KMS-11 (cell line): ENCODE data around the gene KLF11.

Experiments used
- H2AFZ ChIP-seq: fragments of 200-600 bp; sonication (generic); 2 replicates; pipeline ENCODE4 v1.6.1; 2016; ENCODE audit warnings: antibody characterized with exemption, mixed run types, low read depth
- H3K27ac ChIP-seq: fragments of 200-600 bp; sonication (generic); 2 replicates; pipeline ENCODE4 v1.6.1; 2016; ENCODE audit warnings: mild to moderate bottlenecking, mixed run types
- H3K27me3 ChIP-seq: fragments of 200-600 bp; sonication (generic); 2 replicates; pipeline ENCODE4 v1.6.1; 2017; ENCODE audit warnings: mild to moderate bottlenecking, low read depth, mixed run types, moderate library complexity; ENCODE audit not compliant: insufficient read depth
- H3K36me3 ChIP-seq: fragments of 200-600 bp; sonication (generic); 2 replicates; pipeline ENCODE4 v1.6.1; 2017; ENCODE audit warnings: mild to moderate bottlenecking, mixed run types; ENCODE audit not compliant: insufficient read depth
- H3K4me1 ChIP-seq: fragments of 200-600 bp; sonication (generic); 2 replicates; pipeline ENCODE4 v1.6.1; 2016; ENCODE audit warnings: mild to moderate bottlenecking, low read depth, mixed run types; ENCODE audit not compliant: poor library complexity, severe bottlenecking
- H3K4me2 ChIP-seq: fragments of 200-600 bp; sonication (generic); 2 replicates; pipeline ENCODE4 v1.7.0; 2016; ENCODE audit warnings: mild to moderate bottlenecking, mixed run types
- H3K4me3 ChIP-seq: fragments of 200-600 bp; sonication (generic); IDR thresholded peaks from 2 replicates; pipeline ENCODE4 v1.6.1; 2017; ENCODE audit warnings: low read depth, low read length, mixed read lengths; ENCODE audit not compliant: insufficient read depth
- H3K79me2 ChIP-seq: fragments of 200-600 bp; sonication (generic); 2 replicates; pipeline ENCODE4 v1.6.1; 2016; ENCODE audit warnings: low read depth, mixed run types; ENCODE audit not compliant: insufficient read depth
- H3K9ac ChIP-seq: fragments of 200-600 bp; sonication (generic); 2 replicates; pipeline ENCODE4 v1.6.1; 2016; ENCODE audit warnings: mild to moderate bottlenecking, mixed run types
- H4K20me1 ChIP-seq: fragments of 200-600 bp; sonication (generic); 2 replicates; pipeline ENCODE4 v1.6.1; 2016; ENCODE audit warnings: mild to moderate bottlenecking, mixed run types; ENCODE audit not compliant: insufficient read depth
- TF ChIP-seq, protein P1 (sequence below): fragments of 200-600 bp; sonication (generic); conservative IDR thresholded peaks from 2 replicates; pipeline ENCODE4 v1.6.1; 2017; ENCODE audit warnings: low read depth, mild to moderate bottlenecking, antibody characterized with exemption, low read length, moderate library complexity, mixed read lengths

The KLF11 gene

DNA sequence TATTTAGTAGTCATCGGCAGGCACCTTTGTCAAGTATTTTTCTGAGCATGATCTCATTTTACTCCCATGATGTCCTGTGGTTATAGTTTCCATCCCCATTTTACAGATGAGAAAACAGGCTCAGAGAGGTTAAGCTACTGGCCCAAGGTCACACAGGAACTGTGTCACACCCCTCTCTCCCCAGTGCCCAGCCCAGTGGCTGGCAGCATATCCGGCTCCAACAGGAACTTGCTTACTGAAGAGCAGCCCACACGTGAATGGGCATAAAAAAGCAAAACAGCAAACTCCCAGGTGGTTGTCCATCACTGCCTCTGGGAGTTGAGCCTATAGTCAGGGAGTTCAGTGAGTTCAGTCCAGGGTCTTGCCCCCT, 8.3 kb upstream of the KLF11 start:
- TF ChIP-seq, protein P1, sequence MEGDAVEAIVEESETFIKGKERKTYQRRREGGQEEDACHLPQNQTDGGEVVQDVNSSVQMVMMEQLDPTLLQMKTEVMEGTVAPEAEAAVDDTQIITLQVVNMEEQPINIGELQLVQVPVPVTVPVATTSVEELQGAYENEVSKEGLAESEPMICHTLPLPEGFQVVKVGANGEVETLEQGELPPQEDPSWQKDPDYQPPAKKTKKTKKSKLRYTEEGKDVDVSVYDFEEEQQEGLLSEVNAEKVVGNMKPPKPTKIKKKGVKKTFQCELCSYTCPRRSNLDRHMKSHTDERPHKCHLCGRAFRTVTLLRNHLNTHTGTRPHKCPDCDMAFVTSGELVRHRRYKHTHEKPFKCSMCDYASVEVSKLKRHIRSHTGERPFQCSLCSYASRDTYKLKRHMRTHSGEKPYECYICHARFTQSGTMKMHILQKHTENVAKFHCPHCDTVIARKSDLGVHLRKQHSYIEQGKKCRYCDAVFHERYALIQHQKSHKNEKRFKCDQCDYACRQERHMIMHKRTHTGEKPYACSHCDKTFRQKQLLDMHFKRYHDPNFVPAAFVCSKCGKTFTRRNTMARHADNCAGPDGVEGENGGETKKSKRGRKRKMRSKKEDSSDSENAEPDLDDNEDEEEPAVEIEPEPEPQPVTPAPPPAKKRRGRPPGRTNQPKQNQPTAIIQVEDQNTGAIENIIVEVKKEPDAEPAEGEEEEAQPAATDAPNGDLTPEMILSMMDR: no peak
- Histone ChIP-seq H3K36me3 (no peaks in the 10 kb centered on the region), H3K27me3 (no peaks in the 10 kb centered on the region), H3K9ac (no peak overlapping the region), H3K4me3 (no peak overlapping the region), H2AFZ (no peak overlapping the region), H3K4me2 (no peak overlapping the region), H4K20me1 (no peaks in the 10 kb centered on the region), H3K4me1 (peaks cover 23% of the 10 kb centered on the region), H3K79me2 (no peaks in the 10 kb centered on the region), H3K27ac (no peak overlapping the region)

- Histone ChIP-seq H2AFZ (peak overlapping the region; percentile 59), H3K4me2 (no peak overlapping the region; the same call in 1 of the 2 replicates), H3K27ac (peak overlapping the region; percentile 65)
Observed at GRCh38 chr2:10035633-10036032, 7.7 kb upstream of the KLF11 start.

GRCh38 chr2:10036095-10036884, 7.1 kb upstream of the KLF11 start:
- Histone ChIP-seq H3K27me3 (no peaks in the 10 kb centered on the region), H2AFZ (peak overlapping the region; percentile 59), H3K4me1 (peaks cover 23% of the 10 kb centered on the region), H3K4me3 (peak overlapping the region; percentile 59), H3K79me2 (no peaks in the 10 kb centered on the region), H3K36me3 (no peaks in the 10 kb centered on the region), H3K27ac (peak overlapping the region; percentile 65), H3K4me2 (peak overlapping the region; percentile 77), H3K9ac (peak overlapping the region; percentile 64), H4K20me1 (no peaks in the 10 kb centered on the region)
- TF ChIP-seq, protein P1: peak; percentile 38

More at GRCh38 chr2:10035633-10036032, 7.7 kb upstream of the KLF11 start:
- no peaks in the 10 kb centered on the region for H3K27me3 ChIP-seq
- H3K79me2 ChIP-seq: no peaks in the 10 kb centered on the region
- H3K9ac ChIP-seq: peak overlapping the region; percentile 64; the same call in 1 of the 2 replicates
- no peaks in the 10 kb centered on the region for H4K20me1 ChIP-seq
- H3K4me1 ChIP-seq: peaks cover 23% of the 10 kb centered on the region
- H3K36me3 ChIP-seq: no peaks in the 10 kb centered on the region
- H3K4me3 ChIP-seq: no peak overlapping the region
- TF ChIP-seq, protein P1: no peak

DNA sequence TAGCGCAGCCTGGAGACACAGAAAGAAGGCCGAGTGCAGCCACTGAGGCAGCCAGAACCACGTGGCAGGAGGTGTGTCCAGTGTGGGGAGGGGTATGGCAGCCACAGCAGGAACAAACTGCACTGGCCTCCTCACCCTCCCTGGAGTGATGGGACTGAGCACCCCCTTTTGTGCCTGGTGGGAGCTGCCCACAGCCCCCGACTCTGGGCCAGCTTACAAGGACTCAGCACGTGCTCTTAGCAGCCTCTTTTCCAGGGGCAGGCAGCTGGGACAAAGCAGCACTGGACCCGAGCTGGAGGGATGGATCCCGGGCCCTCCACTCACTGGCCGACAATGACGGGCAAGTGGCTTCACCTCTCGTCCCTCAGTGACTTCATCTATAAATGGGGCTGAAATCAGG, 5.2 kb upstream of the KLF11 start:
- no peaks in the 10 kb centered on the region for H3K79me2 ChIP-seq
- H3K27me3 ChIP-seq: no peaks in the 10 kb centered on the region
- H3K4me2 ChIP-seq: no peak overlapping the region
- no peak overlapping the region for H2AFZ ChIP-seq
- no peak overlapping the region for H3K4me3 ChIP-seq
- H4K20me1 ChIP-seq: no peaks in the 10 kb centered on the region
- TF ChIP-seq, protein P1: no peak
- H3K27ac ChIP-seq: no peak overlapping the region
- no peak overlapping the region for H3K9ac ChIP-seq
- peaks cover 27% of the 10 kb centered on the region for H3K4me1 ChIP-seq
- H3K36me3 ChIP-seq: no peaks in the 10 kb centered on the region
